Mesendoderm (in vitro differentiated cells): Measurements from ENCODE around the gene TRIP6.

Experiments
- DNase-seq: peaks from one replicate; pipeline ENCODE4 v3.0.0; 2013
- H2AK5ac ChIP-seq: 2 replicates; pipeline ENCODE4 v1.6.1; 2013; ENCODE audit warnings: low read length, inconsistent platforms
- H2BK120ac ChIP-seq: 2 replicates; pipeline ENCODE4 v1.6.1; 2013; ENCODE audit warnings: low read depth, mild to moderate bottlenecking, low read length, moderate library complexity, mixed read lengths
- H2BK15ac ChIP-seq: replicated peaks from 2 replicates; pipeline ENCODE4 v1.6.1; 2013; ENCODE audit warnings: low read depth, mild to moderate bottlenecking, moderate library complexity
- H2BK5ac ChIP-seq: 2 replicates; pipeline ENCODE4 v1.6.1; 2013; ENCODE audit warnings: low read length, inconsistent platforms
- H3K18ac ChIP-seq: 2 replicates; pipeline ENCODE4 v1.6.1; 2013; ENCODE audit warnings: mild to moderate bottlenecking, low read length, mixed read lengths
- H3K23ac ChIP-seq: one replicate; pipeline ENCODE4 v1.6.1; 2013; ENCODE audit warnings: low read length
- H3K27ac ChIP-seq: 2 replicates; pipeline ENCODE4 v1.5.1; 2013; ENCODE audit warnings: low read depth, mild to moderate bottlenecking, inconsistent platforms, low read length, moderate library complexity
- H3K27me3 ChIP-seq: 2 replicates; pipeline ENCODE4 v1.6.1; 2013; ENCODE audit warnings: low read length, control low read depth, mild to moderate bottlenecking, inconsistent platforms; ENCODE audit not compliant: insufficient read depth, poor library complexity
- H3K36me3 ChIP-seq: 2 replicates; pipeline ENCODE4 v1.6.1; 2013; ENCODE audit warnings: low read length, inconsistent platforms; ENCODE audit not compliant: control insufficient read depth, insufficient read depth
- H3K4ac ChIP-seq: one replicate; pipeline ENCODE4 v1.6.1; 2013; ENCODE audit warnings: low read depth, mild to moderate bottlenecking, low read length, moderate library complexity
- H3K4me1 ChIP-seq: 2 replicates; pipeline ENCODE4 v1.6.1; 2013; ENCODE audit warnings: low read depth, low read length, inconsistent platforms; ENCODE audit not compliant: control insufficient read depth
- H3K4me2 ChIP-seq: 2 replicates; pipeline ENCODE4 v1.6.1; 2013; ENCODE audit warnings: low read length
- H3K4me3 ChIP-seq: 2 replicates; pipeline ENCODE4 v1.5.1; 2013; ENCODE audit warnings: mild to moderate bottlenecking, low read length
- H3K56ac ChIP-seq: one replicate; pipeline ENCODE4 v1.6.1; 2013; ENCODE audit warnings: low read length
- H3K79me1 ChIP-seq: 2 replicates; pipeline ENCODE4 v1.6.1; 2013; ENCODE audit warnings: low read length, inconsistent platforms
- H3K79me2 ChIP-seq: 2 replicates; pipeline ENCODE4 v1.6.1; 2013; ENCODE audit warnings: mild to moderate bottlenecking, low read length; ENCODE audit not compliant: control insufficient read depth, insufficient read depth
- H3K9ac ChIP-seq: 2 replicates; pipeline ENCODE4 v1.6.1; 2013; ENCODE audit warnings: low read length, inconsistent platforms
- H4K5ac ChIP-seq: one replicate; pipeline ENCODE4 v1.6.1; 2013; ENCODE audit warnings: low read length
- H4K8ac ChIP-seq: one replicate; pipeline ENCODE4 v1.6.1; 2013; ENCODE audit warnings: low read depth, mild to moderate bottlenecking, control low read depth, low read length, moderate library complexity
- WGBS: extraction: QIAGEN DNeasy Blood & Tissue Kit; methylation state at CpG from one replicate; pipeline ENCODE4 v1.1.7; 2013; ENCODE audit warnings: low lambda C conversion rate, missing lambda C conversion rate; ENCODE audit not compliant: insufficient coverage; ENCODE audit errors: extremely low coverage; 5-methylcytosine and 5-hydroxymethylcytosine counted together

The TRIP6 gene

GRCh38 chr7:100823140-100823525 lies 44.1 kb upstream of the TRIP6 start:
- Histone ChIP-seq H2BK120ac (no peak overlapping the region), H4K8ac (no peak overlapping the region), H2BK15ac (no peak overlapping the region), H3K23ac (no peak overlapping the region), H3K4me2 (no peak overlapping the region), H3K27me3 (no peaks in the 10 kb centered on the region), H3K79me1 (peaks cover 31% of the 10 kb centered on the region), H2BK5ac (no peak overlapping the region), H4K5ac (no peak overlapping the region), H3K4me1 (peaks cover 2% of the 10 kb centered on the region), H3K79me2 (peaks cover 43% of the 10 kb centered on the region), H3K18ac (no peak overlapping the region), H3K27ac (no peak overlapping the region), H3K4ac (no peak overlapping the region), H3K56ac (no peak overlapping the region), H3K36me3 (peaks cover 36% of the 10 kb centered on the region), H2AK5ac (no peak overlapping the region), H3K4me3 (no peak overlapping the region), H3K9ac (no peak overlapping the region)
- no peak for DNase-seq
- WGBS, result no CpG with 5 or more reads among the region's 7 CpGs

- Histone ChIP-seq H2BK120ac (no peak overlapping the region), H3K9ac (no peak overlapping the region), H4K8ac (no peak overlapping the region), H3K18ac (no peak overlapping the region), H4K5ac (no peak overlapping the region), H3K79me2 (peaks cover 43% of the 10 kb centered on the region), H3K36me3 (peaks cover 35% of the 10 kb centered on the region), H2BK15ac (no peak overlapping the region), H3K79me1 (peaks cover 31% of the 10 kb centered on the region), H3K27me3 (no peaks in the 10 kb centered on the region), H2AK5ac (no peak overlapping the region), H3K27ac (no peak overlapping the region), H3K4me3 (no peak overlapping the region), H2BK5ac (no peak overlapping the region), H3K4me2 (no peak overlapping the region), H3K23ac (no peak overlapping the region), H3K56ac (no peak overlapping the region), H3K4ac (no peak overlapping the region), H3K4me1 (peaks cover 2% of the 10 kb centered on the region)
- no CpG with 5 or more reads among the region's 31 CpGs for WGBS
- no peak for DNase-seq
These were observed 43.7 kb upstream of the TRIP6 start for GRCh38 chr7:100823534-100823933.

- H3K79me1 ChIP-seq, result peaks cover 29% of the 10 kb centered on the region
- no peak overlapping the region for H3K27ac ChIP-seq
- H3K9ac ChIP-seq, result peak overlapping the region; percentile 86
- peaks cover 2% of the 10 kb centered on the region for H3K4me1 ChIP-seq
- peak overlapping the region; percentile 87 for H3K4me2 ChIP-seq
- WGBS, result no CpG with 5 or more reads among the region's 18 CpGs
- no peak overlapping the region for H3K4ac ChIP-seq
- no peaks in the 10 kb centered on the region for H3K27me3 ChIP-seq
- no peak overlapping the region for H3K18ac ChIP-seq
- H3K56ac ChIP-seq, result peak overlapping the region; percentile 88
- H4K5ac ChIP-seq, result no peak overlapping the region
- no peak for DNase-seq
- H2BK120ac ChIP-seq, result no peak overlapping the region
- H2AK5ac ChIP-seq, result no peak overlapping the region
- no peak overlapping the region for H4K8ac ChIP-seq
- H3K4me3 ChIP-seq, result peak overlapping the region; percentile 97
- no peak overlapping the region for H2BK15ac ChIP-seq
- peaks cover 31% of the 10 kb centered on the region for H3K36me3 ChIP-seq
- peaks cover 43% of the 10 kb centered on the region for H3K79me2 ChIP-seq
- no peak overlapping the region for H2BK5ac ChIP-seq
- H3K23ac ChIP-seq, result peak overlapping the region; percentile 80
These were observed 42.5 kb upstream of the TRIP6 start for GRCh38 chr7:100824499-100825214.

GRCh38 chr7:100825215-100825671 lies 41.9 kb upstream of the TRIP6 start:
- Histone ChIP-seq H2AK5ac (no peak overlapping the region), H3K36me3 (peaks cover 25% of the 10 kb centered on the region), H3K4ac (no peak overlapping the region), H3K23ac (peak overlapping the region; percentile 80), H2BK15ac (no peak overlapping the region), H3K56ac (peak overlapping the region; percentile 88), H3K27ac (no peak overlapping the region), H2BK120ac (no peak overlapping the region), H3K18ac (no peak overlapping the region), H3K27me3 (no peaks in the 10 kb centered on the region), H3K4me1 (peaks cover 2% of the 10 kb centered on the region), H3K4me3 (peak overlapping the region; percentile 97), H4K8ac (no peak overlapping the region), H3K9ac (peak overlapping the region; percentile 86), H2BK5ac (no peak overlapping the region), H3K79me1 (peaks cover 27% of the 10 kb centered on the region), H3K4me2 (peak overlapping the region; percentile 87), H3K79me2 (peaks cover 43% of the 10 kb centered on the region), H4K5ac (no peak overlapping the region)
- no CpG with 5 or more reads among the region's 16 CpGs for WGBS
- DNase-seq, result peak; percentile 59

- Histone ChIP-seq H3K4ac (no peak overlapping the region), H3K4me1 (peaks cover 2% of the 10 kb centered on the region), H3K4me3 (peak overlapping the region; percentile 97), H3K9ac (peak overlapping the region; percentile 86), H4K5ac (no peak overlapping the region), H2BK5ac (no peak overlapping the region), H4K8ac (no peak overlapping the region), H2BK120ac (no peak overlapping the region), H3K56ac (peak overlapping the region; percentile 88), H3K27ac (no peak overlapping the region), H2AK5ac (no peak overlapping the region), H3K27me3 (no peaks in the 10 kb centered on the region), H3K79me2 (peaks cover 43% of the 10 kb centered on the region), H3K36me3 (peaks cover 21% of the 10 kb centered on the region), H2BK15ac (no peak overlapping the region), H3K18ac (peak overlapping the region; percentile 94), H3K4me2 (peak overlapping the region; percentile 87), H3K23ac (no peak overlapping the region), H3K79me1 (peaks cover 27% of the 10 kb centered on the region)
- WGBS, result no CpG with 5 or more reads among the region's 17 CpGs
- peak; percentile 37 for DNase-seq
These were observed 41.3 kb upstream of the TRIP6 start for GRCh38 chr7:100825751-100826513.
